CD4-positive, alpha-beta T cell (primary cell): ENCODE measurements around the gene FOSB. TPM values are rescaled to one million over a fixed set of nuclear protein-coding genes. Genes with fewer than 3 reads are reported as not detected.

ENCODE experiments used
- ATAC-seq: fragments of 200-7000 bp; cut with Tn5 transposase; one replicate; pipeline ENCODE4 v1.10.0; 2022; ENCODE audit warnings: mild to moderate bottlenecking; ENCODE audit not compliant: poor library complexity
- CTCF ChIA-PET: fragments of 350-600 bp; sonication (Branson Sonifier 250); formaldehyde crosslinking; loops from one replicate; lab custom pipeline; 2021; ENCODE audit warnings: antibody characterized with exemption, inconsistent platforms; lab: Charles Lee
- POLR2A ChIA-PET: fragments of 350-600 bp; sonication (Branson Sonifier 250); formaldehyde crosslinking; loops from one replicate; lab custom pipeline; 2021; ENCODE audit warnings: antibody characterized with exemption, inconsistent platforms; lab: Charles Lee
- DNase-seq, 14 experiments: peaks; one replicate each; pipeline ENCODE4 v3.0.0-alpha.2; 2013 to 2020; ENCODE audit warnings: mixed read lengths in 2 of 14
- H3K27ac ChIP-seq, 2 donors: one replicate each; pipeline versions ENCODE4 v1.5.1 to v1.7.0; 2013; ENCODE audit warnings: low read length in 2 of 2, low read depth in 1 of 2, mild to moderate bottlenecking in 1 of 2
- H3K27me3 ChIP-seq, 2 experiments: 1 replicate in 1 of 2; 2 replicates in 1 of 2; pipeline versions ENCODE4 v1.6.1 to v1.7.0; 2013; ENCODE audit warnings: low read length in 2 of 2, control low read depth in 1 of 2, mild to moderate bottlenecking in 1 of 2, moderate library complexity in 1 of 2; ENCODE audit not compliant: insufficient read depth in 2 of 2, control insufficient read depth in 1 of 2
- H3K36me3 ChIP-seq: one replicate; pipeline ENCODE4 v1.6.1; 2013; ENCODE audit warnings: low read length, control low read depth; ENCODE audit not compliant: insufficient read depth
- H3K4me1 ChIP-seq: one replicate; pipeline ENCODE4 v1.6.1; 2013; ENCODE audit warnings: low read length, control low read depth; ENCODE audit not compliant: insufficient read depth
- H3K4me3 ChIP-seq: one replicate; pipeline ENCODE4 v1.5.1; 2013; ENCODE audit warnings: mild to moderate bottlenecking, low read length, moderate library complexity
- H3K9me3 ChIP-seq, 2 experiments: 1 replicate in 1 of 2; 2 replicates in 1 of 2; pipeline versions ENCODE4 v1.6.1 to v1.7.0; 2013; ENCODE audit warnings: low read length in 2 of 2, mild to moderate bottlenecking in 2 of 2, control low read depth in 1 of 2, moderate library complexity in 1 of 2; ENCODE audit not compliant: control insufficient read depth in 1 of 2, insufficient read depth in 1 of 2
- H3K27ac Mint-ChIP-seq: one replicate; pipeline ENCODE4 v1.8.0; 2020; ENCODE audit warnings: mixed read lengths
- H3K27me3 Mint-ChIP-seq: one replicate; pipeline ENCODE4 v1.8.0; 2021; ENCODE audit warnings: mixed read lengths
- H3K36me3 Mint-ChIP-seq: one replicate; pipeline ENCODE4 v1.8.0; 2021; ENCODE audit warnings: low read depth, mixed read lengths
- H3K4me1 Mint-ChIP-seq: one replicate; pipeline ENCODE4 v1.8.0; 2021; ENCODE audit warnings: low read depth, mixed read lengths
- H3K4me3 Mint-ChIP-seq: one replicate; pipeline ENCODE4 v1.8.0; 2020; ENCODE audit warnings: mild to moderate bottlenecking, mixed read lengths
- H3K9me3 Mint-ChIP-seq: one replicate; pipeline ENCODE4 v1.8.0; 2020; ENCODE audit warnings: mixed read lengths
- CTCF ChIP-seq: fragments of 200-600 bp; IDR thresholded peaks from one replicate; pipeline ENCODE4 v1.8.0; 2022; ENCODE audit warnings: antibody characterized with exemption, mild to moderate bottlenecking
- intact Hi-C, 2 experiments: fragments of 100-400 bp; cut with DNase I in 1 of 2; cut with micrococcal nuclease in 1 of 2; formaldehyde crosslinking; loops; one replicate each; pipeline versions ENCODE4 v1.15.1 to v1.9.0; 2023 to 2025; cut with DNase I, micrococcal nuclease
- total RNA-seq, 174 experiments: library from RNA in 2 of 174; stranded (reverse) in 2 of 174; gene quantifications; one replicate each; pipeline ENCODE4 v1.2.3 and lab custom pipeline; 2021 to 2026

FOSB gene
- total RNA-seq, 2 experiments from 2014 or later = 422 to 424 TPM

- Histone ChIP-seq H3K36me3 (peaks cover 34% of the 10 kb centered on the region), H3K27ac (no peak overlapping the region), H3K27me3 (no peaks in the 10 kb centered on the region), H3K4me3 (no peak overlapping the region), H3K4me1 (peaks cover 71% of the 10 kb centered on the region), H3K9me3 (no peaks in the 10 kb centered on the region)
- H3K4me1 Mint-ChIP-seq = peaks cover 59% of the 10 kb centered on the region
- ChIA-PET CTCF (interaction anchor here (1.4 kb wide), 1 partner anchor 45 kb away, joined by 6 read pairs; no protein-coding TSS in a partner anchor), POLR2A (no interaction called here)
- H3K9me3 Mint-ChIP-seq = no peaks in the 10 kb centered on the region
- no peaks in the 10 kb centered on the region for H3K27me3 Mint-ChIP-seq
- peak overlapping the region; percentile 75 for H3K27ac Mint-ChIP-seq
- peaks cover 30% of the 10 kb centered on the region for H3K36me3 Mint-ChIP-seq
- peak overlapping the region; percentile 30 for H3K4me3 Mint-ChIP-seq
- ATAC-seq = no peak
- no peak for TF ChIP-seq CTCF
- intact Hi-C loops = no loop called here
- no peak for DNase-seq
Observed at GRCh38 chr19:45512881-45513483, 45.2 kb downstream of the FOSB start.

GRCh38 chr19:45514376-45515051 lies 46.7 kb downstream of the FOSB start:
- no peaks in the 10 kb centered on the region for H3K27me3 ChIP-seq
- H3K36me3 Mint-ChIP-seq = peaks cover 31% of the 10 kb centered on the region
- H3K4me3 Mint-ChIP-seq = peak overlapping the region; percentile 60
- intact Hi-C loops = no loop called here
- peaks cover 52% of the 10 kb centered on the region for H3K4me1 Mint-ChIP-seq
- H3K9me3 ChIP-seq = no peaks in the 10 kb centered on the region
- no peaks in the 10 kb centered on the region for H3K9me3 Mint-ChIP-seq
- DNase-seq (peak in 1 of 14 experiments; percentile 19), ATAC-seq (peak; percentile 14)
- peaks cover 62% of the 10 kb centered on the region for H3K4me1 ChIP-seq
- H3K27ac ChIP-seq = peak overlapping the region; percentile 81 to 85
- H3K27me3 Mint-ChIP-seq = no peaks in the 10 kb centered on the region
- H3K4me3 ChIP-seq = no peak overlapping the region
- ChIA-PET CTCF (interaction anchor here (1.2 to 1.5 kb wide), 2 partner anchors 36 to 75 kb away, joined by 3 to 5 read pairs; no protein-coding TSS in a partner anchor), POLR2A (interaction anchor here (1.0 to 1.4 kb wide), 3 partner anchors 15 to 127 kb away, joined by 3 to 7 read pairs (median 3); no protein-coding TSS in a partner anchor)
- no peak for TF ChIP-seq CTCF
- H3K36me3 ChIP-seq = peaks cover 44% of the 10 kb centered on the region
- peak overlapping the region; percentile 75 for H3K27ac Mint-ChIP-seq

GRCh38 chr19:45515081-45515624 lies 47.4 kb downstream of the FOSB start:
- Mint-ChIP-seq H3K27me3 (no peaks in the 10 kb centered on the region), H3K4me1 (peaks cover 45% of the 10 kb centered on the region), H3K36me3 (peaks cover 35% of the 10 kb centered on the region), H3K27ac (peak overlapping the region; percentile 75), H3K9me3 (no peaks in the 10 kb centered on the region), H3K4me3 (peak overlapping the region; percentile 60)
- no peak overlapping the region for H3K4me3 ChIP-seq
- POLR2A ChIA-PET = interaction anchor here (1.0 to 1.4 kb wide), 4 partner anchors 16 to 127 kb away, joined by 3 to 7 read pairs (median 3); partner anchors contain the start of gene EML2
- no peaks in the 10 kb centered on the region for H3K9me3 ChIP-seq
- intact Hi-C loops = no loop called here
- no peaks in the 10 kb centered on the region for H3K27me3 ChIP-seq
- H3K36me3 ChIP-seq = peaks cover 47% of the 10 kb centered on the region
- peaks cover 56% of the 10 kb centered on the region for H3K4me1 ChIP-seq
- CTCF ChIA-PET = interaction anchor here (1.2 to 1.5 kb wide), 2 partner anchors 36 to 76 kb away, joined by 3 to 5 read pairs; no protein-coding TSS in a partner anchor
- peak overlapping the region; percentile 81 to 85 for H3K27ac ChIP-seq
- ATAC-seq (peak; percentile 57), DNase-seq (peak in 5 of 14 experiments; percentile 19 to 79 (median 56))
- TF ChIP-seq CTCF = no peak
